ENCODE measurements around the gene CCSER2.

- peak; percentile 77 for TF ChIP-seq CTCF (conservative IDR thresholded peaks at IDR 0.05)
- no peak for TF ChIP-seq EZH2 (IDR thresholded peaks at IDR 0.05; ENCODE audit: low read depth)
Measured at GRCh38 chr10:84352251-84352842, 24.0 kb downstream of the CCSER2 start.
